Superior temporal gyrus (tissue), 1 donor: ENCODE data around the gene PARVA.

Experiments
- DNase-seq: peaks from one replicate; pipeline ENCODE4 v3.0.0-alpha.2; 2016; ENCODE audit errors: extremely low spot score

Gene PARVA

DNA sequence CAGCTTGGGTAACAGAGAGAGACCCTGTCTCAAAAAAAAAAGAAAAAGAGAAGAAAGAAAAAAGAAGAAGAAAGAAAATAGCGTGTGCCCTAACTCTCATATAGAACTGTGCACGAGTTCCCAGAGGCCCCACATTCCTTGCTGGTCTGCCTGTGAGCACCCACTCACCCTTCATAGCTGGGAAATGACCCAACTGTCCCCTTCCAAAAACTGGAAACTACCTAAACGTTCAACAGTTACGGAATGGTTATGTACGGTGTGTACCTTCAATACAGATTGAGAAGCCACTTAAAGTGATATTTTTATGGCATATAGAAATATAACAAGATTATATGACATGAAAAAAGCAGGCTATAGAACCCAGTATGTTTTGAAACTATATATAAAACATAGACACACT lies 82.0 kb downstream of the PARVA start:
- no peak for DNase-seq

DNA sequence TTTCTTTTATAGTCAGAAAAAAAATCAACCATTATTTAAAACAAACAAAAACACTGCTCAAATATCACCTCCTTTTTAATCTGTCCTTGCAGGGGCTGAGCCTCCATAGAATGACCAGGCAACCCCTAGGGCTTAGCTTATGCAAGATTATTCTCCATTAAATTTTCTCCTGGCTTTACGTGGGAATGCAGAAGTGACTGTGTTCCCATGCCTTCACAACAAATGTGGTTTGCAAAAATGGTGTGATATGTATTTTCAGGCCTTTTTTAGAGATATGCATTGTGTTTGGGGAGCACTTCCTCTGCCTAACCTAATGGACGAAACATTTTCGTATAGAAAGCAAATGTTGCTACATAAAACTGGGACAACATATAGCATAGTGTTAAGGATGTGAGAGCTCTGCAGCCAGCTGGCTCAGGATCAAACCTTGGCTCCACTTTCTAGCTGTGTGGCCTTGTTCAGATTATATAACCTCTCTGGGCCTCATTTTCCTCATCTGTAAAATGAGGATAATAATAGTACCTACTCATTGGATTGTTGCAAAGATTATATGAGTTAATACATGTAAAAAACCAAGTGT lies 82.6 kb downstream of the PARVA start:
- peak; percentile 50 for DNase-seq

DNA sequence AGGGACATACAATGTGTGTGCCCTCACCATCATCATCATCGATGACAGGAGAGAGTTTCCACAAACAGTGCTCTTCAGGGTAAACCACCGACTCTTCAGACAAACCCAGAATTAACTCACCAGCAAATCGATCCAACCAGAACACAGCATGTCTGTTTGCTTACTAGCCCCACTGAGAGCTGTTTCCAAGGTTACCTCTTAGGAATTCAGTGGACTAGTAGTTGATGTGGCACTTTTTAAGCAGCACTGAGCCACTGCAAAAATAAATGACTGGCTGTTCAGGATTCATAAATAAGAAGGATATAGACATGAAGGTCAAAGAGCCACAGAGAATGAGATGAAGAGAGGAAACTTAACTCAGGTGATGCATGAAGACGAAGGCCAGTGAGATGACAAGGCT lies 83.1 kb downstream of the PARVA start:
- no peak for DNase-seq

DNA sequence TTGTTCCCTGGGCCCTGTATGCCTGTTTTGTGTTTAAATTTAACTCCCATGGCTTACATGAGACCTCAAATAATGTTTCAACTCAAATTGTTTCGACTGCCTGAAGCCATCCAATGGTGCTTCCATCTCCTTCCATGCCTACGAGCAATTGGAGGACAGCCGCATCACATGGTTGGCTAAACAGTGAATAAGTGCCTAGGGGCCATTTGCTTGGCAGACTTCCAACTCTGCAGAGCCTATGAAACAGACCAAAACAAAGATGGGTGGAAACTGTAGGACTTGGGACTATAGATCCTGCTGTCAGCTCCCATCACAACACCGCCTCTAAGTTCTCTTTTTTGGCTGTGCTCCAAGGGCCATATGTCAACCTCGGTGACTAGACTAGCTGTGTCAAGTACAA lies 84.1 kb downstream of the PARVA start:
- DNase-seq: no peak

DNA sequence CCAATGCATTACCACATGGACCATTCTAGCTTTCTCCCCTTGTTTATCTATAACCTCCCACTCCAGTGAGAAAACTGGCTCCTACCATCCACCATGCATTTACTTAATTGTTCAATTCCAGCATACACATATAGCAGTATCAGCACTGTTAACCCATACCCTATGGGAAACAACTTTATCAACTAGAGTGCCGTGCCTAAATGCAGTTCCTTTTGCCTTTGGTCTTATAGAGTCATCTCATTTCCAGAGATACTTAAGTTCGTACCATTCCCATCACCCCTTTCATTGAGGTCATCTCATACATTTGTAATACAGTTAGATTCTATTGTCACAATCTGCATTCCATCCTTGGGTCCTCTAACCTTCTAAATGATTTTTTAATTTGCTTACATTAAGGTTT lies 86.9 kb downstream of the PARVA start:
- no peak for DNase-seq

DNA sequence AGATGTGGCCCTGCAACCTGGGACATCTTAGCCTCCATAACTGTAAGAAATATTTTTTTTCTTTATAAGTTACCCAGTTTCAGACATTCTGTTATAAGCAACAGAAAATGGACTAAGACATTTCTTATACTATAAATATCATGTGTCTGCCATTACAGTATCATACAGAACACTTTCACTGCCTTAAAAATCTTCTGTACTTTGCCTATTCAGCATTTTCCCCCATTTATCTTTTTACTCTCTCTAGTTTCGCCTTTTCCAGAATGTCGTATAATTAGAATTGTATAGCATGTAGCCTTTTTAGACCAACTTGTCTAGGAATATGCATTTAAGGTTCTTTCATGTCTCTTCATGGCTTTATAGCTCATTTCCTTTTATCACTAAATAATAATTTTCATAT lies 88.0 kb downstream of the PARVA start:
- no peak for DNase-seq

DNA sequence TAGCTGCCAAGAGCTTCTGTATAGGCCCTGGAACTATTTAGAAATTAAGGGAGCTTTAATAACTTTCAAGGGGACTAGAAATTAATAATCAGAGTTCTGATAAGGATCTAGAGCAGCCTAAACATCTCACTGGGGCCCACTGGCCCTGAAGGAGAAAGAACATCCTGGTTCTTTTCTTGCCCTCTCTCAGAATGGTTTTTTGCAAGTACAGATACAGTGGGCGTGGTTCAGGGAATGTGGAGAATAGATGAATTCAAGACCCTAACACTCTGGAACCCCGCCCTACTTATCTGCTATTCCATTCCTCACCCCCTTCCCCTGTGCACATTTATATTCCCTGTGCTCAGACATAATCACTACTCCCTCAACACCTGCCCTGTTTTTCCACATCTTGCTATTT lies 90.2 kb downstream of the PARVA start:
- DNase-seq: no peak

DNA sequence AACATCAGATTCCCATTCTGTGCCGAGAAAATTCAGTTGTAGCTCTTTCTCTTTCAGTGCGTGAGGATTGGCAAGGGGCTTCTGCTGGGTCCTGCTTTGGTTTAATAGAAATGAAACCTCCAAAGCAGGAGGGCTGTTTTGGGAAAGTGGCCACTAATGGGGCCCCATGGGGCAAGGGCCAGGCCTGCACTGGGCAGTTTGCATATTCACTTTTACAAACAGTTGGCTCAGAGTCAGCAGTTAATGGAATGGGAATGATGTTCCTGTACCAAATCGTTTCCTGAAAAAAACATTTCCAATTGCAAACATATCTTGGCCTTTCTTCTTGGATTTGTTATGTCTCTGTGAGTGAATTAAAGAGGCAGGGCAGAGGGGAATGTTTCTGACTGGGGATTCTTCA lies 92.1 kb downstream of the PARVA start:
- DNase-seq: no peak

DNA sequence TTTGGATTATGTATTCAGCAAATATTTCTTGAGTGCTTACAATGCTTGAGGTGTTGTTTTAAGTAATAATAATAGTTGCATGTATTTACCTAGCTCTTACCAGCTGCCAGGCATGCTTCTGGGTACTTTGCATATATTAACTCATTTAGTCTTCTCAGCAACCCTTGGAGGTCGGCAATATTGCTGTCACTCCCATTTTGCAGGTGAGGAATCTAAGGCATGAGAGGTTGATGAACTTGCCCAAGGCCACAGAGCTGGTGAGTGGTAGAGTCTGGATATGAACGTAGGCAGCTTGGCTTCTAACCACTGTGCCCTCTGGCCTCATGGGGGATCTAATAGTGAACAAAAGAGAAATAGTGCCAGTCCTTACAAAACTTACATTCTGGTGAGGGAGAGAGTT lies 92.9 kb downstream of the PARVA start:
- DNase-seq: no peak

DNA sequence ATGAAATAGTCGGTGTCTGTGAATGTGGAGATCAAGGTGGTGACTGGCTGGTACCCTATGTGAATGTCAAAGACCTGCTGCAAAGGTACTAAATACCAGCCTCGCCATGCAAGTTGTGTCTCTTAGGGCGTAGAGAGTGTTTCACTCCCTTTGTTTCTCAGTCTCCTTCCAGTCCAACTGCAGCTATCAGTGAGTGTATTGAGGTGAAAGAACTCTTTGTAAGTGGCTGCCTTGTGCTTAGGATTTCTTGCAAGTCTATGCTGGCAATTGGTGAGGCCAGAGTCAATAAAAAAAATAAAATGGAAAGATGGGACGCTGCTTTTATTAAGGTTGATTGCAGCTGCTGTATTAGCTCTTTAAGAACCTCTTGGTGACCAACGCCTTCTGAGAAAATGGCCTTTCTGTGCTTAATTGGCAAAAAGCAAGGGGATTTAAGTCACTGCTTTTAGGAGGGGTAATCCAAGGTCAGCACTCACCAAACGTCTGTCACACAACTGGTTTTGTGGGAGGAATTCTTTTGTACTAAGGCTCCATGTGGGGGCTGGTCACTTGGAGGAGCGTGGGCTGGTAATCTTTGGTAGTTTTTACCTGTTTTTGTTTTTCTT lies 95.1 kb downstream of the PARVA start:
- DNase-seq: no peak

DNA sequence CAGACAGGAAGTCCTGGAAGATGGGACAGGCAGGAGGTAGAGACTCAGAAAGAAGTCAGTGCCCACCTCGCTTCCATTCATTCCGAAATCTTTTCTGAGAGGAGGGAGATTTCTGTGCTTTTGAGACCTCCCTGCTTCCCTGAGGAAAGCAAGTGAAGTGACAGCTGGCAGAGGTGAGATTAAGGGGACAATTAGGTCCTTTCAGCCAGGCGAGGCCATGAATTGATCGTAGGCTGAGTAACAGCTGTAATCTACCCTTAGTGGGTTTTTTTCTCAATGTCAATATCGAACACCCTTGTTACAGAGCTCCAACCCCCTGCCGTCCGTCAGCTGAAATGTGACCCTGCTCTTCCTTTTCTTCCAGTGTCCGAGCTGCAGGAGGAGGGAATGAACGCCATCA lies 96.0 kb downstream of the PARVA start:
- no peak for DNase-seq

DNA sequence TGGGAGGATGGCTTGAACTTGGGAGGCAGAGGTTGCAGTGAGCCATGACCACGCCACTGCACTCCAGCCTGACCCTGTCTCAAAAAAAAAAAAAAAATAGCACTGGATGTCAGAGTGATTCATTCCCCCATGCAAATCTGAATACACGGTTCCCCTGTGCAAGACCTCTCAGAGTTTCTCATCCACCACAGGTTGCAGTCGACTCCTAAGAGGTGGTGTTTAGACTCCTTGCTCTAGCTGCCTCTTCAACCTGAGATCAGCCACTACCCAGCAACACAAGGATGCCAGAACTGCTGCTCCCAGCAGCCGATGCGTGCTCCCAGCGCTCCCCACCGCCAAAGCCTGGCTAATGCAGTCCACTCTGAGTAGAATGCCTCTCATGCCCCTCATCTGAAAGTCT lies 97.5 kb downstream of the PARVA start:
- no peak for DNase-seq

DNA sequence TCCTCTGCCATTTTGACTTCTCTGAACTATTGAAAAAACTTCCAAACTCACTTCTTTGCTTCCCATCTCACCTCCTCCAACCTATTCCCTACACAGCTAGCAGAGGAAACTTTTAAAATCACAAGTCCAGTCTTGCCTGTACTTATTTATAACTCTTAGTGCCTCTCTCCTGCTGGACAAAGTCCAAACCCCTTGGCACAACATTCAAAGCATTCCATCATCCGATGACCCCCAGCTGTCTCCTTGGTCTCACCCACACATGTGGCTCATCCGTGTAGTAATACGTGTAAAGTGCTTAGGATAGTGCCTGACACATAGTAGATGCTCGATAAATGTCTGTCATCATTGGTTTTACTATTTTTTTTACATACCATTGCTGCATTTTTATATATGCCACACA lies 101.4 kb downstream of the PARVA start:
- DNase-seq: no peak

DNA sequence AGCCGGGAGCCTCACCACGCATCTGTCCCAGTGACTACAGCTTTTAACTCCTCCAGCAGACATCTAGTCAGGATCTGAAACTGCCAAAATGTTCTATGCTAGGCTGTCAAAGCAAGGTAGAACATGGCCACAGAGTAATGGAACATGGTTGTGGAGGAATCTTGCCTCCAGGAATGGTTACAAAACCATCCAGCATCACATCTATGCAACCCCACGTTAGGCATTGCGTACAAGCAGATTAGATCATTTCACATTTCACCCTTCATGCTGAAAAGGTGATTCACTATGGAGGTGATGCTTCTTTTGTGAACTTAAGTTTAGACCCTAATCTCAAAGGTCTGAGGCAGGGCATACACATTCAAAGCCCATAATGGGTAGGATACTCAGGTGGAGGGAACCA lies 103.0 kb downstream of the PARVA start:
- no peak for DNase-seq

DNA sequence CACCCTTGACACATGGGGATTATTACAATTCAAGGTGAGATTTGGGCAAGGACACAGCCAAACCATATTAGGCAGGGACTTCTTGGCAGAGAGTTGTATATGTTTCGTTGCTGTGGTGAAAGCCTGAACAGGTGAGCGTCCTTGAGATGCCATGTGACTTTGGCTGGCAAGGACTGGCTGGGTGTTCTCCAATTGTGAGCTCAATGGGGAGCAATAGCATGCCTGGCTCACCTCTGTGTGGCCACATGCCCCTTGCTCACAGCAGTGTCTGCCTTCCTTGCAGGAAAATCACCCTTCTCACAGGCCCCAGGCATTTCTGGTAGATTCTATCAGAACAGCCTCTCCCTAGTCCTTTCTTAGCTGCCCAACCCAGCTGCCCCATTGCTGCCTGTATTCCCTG lies 105.5 kb downstream of the PARVA start:
- DNase-seq: no peak

DNA sequence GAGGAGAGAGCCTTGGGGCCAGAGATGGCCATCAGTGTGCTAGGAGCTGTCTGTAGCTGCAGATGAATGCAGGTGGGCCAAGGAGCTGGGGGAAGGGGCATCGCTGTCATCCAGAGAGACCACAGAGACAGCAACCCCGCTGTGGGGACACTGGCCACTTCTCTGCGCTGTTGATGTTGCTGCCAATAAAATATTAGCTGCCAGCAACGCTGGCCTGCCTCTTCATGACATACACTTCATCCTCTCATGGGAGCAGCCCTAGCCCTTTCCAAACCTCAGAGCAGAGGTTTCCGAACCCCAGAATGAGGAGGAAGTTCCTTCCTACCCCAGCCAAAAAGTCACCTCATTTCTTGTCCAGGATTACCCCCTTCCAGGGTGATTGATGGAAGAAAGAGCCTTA lies 106.2 kb downstream of the PARVA start:
- no peak for DNase-seq

DNA sequence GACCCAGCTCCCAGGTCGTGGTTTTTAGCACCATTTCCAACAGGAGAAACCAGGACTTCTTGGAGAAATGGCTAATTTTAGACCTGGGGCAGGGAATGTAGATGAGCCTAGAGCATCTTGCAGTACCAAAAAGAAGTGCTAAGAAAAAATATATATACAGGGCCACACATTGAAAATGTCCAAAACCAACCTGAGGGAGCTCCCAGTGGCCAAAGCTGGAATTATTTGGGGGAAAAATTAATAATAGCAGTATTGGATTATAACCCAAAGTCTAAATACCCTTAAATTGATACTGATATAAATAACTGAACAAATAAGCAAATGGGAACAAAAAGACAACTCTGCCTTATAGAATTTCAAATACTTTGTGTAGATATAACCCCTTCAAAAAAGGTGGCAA lies 108.0 kb downstream of the PARVA start:
- no peak for DNase-seq

DNA sequence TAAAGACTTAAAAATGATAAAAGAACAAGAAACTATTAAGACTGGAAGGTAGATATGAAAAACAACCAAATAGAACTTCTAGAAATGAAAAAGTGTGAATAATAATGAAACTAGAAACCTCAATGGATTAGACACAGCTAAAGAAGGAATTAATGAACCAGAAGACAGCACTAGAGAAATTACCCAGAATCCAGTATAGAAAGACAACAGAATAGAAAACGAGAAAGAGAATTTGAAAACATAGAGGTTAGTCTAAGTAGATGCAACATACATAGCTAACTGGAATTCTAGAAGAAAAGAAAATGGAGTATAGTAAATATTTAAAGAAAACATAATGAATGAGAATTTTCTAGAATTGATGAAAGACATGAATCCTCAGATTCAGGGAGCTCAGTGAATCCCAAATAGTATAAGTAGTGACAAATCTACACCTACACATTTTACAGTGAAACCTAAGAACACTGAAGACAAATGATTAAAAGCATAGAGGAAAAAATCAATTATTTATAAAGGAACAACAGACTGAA lies 111.9 kb downstream of the PARVA start:
- DNase-seq: no peak

DNA sequence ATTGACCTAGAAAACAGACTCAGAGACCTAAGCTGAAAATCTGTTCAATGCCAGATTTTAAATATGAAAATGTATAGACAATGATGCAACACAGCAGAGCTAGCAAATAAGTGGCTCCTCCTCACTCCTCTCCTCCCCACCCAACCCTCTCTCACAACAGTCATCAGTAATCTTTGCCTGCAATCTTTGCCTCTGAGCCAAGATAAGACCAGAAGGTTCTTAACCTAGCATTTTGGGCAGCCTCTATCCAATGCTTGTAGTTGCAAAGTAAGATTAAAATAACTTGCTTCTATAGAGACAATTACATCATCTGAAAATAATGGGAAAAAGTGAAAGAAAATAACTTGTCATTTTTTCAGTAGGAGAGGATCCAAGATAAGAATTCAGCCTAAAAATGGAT lies 117.3 kb downstream of the PARVA start:
- no peak for DNase-seq

DNA sequence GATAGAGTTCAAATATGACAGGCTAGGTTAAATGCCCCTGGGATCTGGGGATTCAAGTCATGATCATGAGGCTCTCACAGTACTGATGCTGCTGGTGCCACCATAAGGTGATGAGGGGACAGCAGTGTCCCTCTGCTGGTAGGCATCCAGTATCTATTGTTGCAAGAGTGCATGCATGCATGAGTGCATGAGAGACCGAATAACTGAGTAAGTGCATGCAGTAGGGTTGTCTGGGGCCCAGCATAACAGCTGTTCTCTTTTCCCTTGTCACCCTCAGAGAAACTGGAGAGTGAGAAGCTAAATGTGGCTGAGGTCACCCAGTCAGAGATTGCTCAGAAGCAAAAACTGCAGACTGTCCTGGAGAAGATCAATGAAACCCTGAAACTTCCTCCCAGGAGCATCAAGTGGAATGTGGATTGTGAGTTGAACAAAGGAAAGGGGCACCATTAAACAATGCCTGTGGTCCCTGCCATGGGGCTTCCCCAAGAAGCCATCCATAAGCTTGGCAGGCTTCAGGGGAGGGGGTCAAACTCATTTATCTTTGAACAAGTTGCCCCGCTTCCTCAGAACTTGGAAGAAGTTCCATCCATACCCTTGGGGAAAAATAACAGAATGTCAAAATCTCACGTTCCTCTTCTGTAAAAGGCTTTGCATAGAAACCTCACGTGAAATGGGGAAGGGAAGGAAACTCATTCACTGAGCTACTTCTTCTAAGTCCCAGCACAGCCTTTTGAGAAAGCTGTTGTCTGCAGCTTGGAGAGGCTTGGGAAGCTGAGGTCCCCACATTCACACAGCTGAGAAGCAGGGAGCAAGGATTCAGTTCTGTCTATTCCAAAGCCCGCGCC lies 119.0 kb downstream of the PARVA start:
- DNase-seq: no peak

DNA sequence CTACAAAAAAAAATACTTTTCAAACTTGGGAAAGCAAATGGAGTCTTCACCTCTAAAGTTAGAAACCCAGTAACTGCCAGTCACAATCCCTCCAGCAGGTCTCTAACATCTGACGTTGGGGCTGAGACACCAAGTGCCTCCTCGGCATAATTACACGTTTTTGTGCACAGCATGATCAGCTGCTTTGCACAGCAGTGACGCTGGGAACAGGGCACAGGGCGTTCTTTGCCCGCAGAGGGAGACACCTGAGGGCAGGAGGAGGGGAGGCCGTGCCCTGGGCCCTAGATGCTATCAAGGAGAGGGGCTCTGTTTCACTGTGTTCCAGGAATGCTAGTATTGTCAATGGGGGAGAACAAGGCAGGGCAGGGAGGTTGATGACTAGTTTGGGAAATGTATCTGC lies 120.1 kb downstream of the PARVA start:
- no peak for DNase-seq

DNA sequence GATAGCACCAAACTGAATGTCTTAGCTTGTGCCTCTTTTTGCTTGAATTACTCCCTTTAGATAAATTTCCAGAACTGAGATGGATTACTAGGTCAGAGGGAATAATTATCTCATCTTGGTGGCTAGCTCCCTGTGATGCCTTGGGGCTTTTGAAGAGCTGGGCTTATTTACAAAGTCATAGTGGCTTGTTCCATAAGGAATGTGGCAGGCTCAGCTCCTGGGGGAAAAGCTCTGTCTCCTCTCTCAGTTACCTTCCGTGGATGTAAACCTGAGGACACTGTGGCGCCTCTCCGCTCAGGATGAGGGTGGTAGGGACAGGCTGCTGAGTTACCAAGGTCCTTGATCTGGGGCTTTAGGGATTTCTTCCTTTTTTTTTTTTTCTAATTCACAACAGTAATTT lies 121.7 kb downstream of the PARVA start:
- no peak for DNase-seq

DNA sequence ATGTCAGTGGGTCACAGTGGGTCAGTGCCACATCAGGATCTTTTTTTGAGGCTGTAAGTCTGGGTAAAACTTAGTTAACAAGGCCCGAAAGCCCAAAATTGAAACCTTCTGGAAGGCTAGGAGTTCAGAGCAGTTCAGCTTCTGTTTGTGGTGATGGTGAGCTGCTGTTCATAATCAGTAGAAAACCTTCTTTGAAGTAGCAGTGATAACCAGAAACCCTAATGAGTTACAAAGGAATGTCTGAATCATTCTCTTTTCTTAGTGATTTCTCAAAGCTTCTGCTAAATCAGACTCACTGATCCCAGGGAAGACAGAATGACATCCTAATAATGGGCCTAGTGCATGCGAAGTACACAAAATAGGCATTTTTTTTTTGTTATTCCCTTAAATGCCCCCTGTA lies 124.7 kb downstream of the PARVA start:
- DNase-seq: no peak
